ENCODE results near the gene TSKS. TPM values are rescaled to one million over a fixed set of nuclear protein-coding genes. Genes with fewer than 3 reads are reported as not detected.

Gene TSKS
- total RNA-seq, 1 experiment from 2014 or later = not detected

DNA sequence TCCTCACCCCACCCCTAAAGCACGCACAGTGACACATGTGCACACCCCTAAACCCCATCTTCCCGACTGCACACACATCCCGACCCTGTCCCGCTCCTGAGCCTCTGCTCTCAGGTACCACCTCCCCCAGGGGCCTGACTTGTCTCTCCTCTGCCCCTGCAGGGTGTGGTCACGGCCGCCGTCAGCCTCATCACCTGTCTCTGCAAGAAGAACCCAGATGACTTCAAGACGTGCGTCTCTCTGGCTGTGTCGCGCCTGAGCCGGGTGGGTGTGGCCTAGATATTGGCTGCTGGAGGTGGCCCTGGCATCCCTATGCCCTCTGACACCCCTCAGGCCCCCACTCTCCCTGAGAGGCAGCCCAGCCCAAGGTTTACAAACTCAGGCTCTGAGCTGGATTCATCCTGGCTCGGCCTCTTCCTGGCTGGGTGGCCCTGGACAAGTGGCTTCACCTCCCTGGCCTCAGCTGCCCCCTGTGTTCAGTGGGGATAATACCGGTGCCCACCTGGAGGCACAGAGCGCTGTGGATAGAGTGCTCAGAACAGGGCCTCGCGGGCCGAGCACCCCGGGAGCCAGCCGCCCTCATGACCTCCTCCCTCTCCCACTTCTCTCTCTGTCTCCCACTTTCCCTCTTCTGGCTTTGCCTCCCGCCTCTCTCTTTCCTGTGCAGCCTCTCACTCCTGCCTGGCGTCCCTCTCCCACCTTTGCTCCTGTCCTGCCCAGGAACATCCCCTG is 29.9 kb upstream of the TSKS start:
- DNase-seq = no peak
- H3K4me3 Mint-ChIP-seq (ENCODE audit: low read depth, unreplicated experiment) = no peak overlapping the region
- H3K27me3 Mint-ChIP-seq (ENCODE audit: unreplicated experiment) = no peaks in the 10 kb centered on the region
- CTCF ChIA-PET = interaction anchor here (0.6 kb wide), 2 partner anchors 47 to 50 kb away, joined by 3 read pairs; no protein-coding TSS in a partner anchor
- H3K4me1 Mint-ChIP-seq (ENCODE audit: low read depth, unreplicated experiment) = no peaks in the 10 kb centered on the region
- no peak overlapping the region for H3K27ac Mint-ChIP-seq (ENCODE audit: unreplicated experiment)
- intact Hi-C loops (cut with micrococcal nuclease; ENCODE audit: unreplicated experiment) = no loop called here
- H3K36me3 Mint-ChIP-seq (ENCODE audit: insufficient read depth, unreplicated experiment) = peaks cover 30% of the 10 kb centered on the region
- no peaks in the 10 kb centered on the region for H3K9me3 Mint-ChIP-seq (ENCODE audit: low read depth, unreplicated experiment)
- no peak for TF ChIP-seq CTCF (IDR thresholded peaks at IDR 0.05; ENCODE audit: unreplicated experiment)
- BruUV-seq (replicated peaks) = no TSS peak

DNA sequence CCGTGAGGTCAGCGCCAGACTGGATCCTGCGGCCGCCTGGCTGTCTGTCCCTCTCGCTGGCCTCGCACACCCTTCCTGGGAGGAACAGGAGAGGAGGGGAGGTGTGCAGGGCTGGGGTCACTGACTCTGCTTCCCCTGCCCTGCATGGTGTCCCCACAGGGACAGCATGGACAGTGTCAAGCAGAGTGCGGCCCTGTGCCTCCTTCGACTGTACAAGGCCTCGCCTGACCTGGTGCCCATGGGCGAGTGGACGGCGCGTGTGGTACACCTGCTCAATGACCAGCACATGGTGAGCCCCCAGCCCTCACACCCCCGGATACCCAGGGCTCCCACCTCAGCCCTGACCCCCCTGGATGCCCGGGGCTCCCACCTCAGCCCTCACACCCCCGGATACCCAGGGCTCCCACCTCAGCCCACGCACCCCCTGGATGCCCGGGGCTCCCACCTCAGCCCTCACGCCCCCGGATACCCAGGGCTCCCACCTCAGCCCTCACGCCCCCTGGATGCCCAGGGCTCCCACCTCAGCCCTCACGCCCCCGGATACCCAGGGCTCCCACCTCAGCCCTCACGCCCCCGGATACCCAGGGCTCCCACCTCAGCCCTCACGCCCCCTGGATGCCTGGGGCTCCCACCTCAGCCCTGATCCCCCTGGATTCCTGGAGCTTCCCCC is 28.8 kb upstream of the TSKS start:
- no peaks in the 10 kb centered on the region for H3K9me3 Mint-ChIP-seq (ENCODE audit: low read depth, unreplicated experiment)
- intact Hi-C loops (cut with micrococcal nuclease; ENCODE audit: unreplicated experiment) = no loop called here
- BruUV-seq (replicated peaks) = no TSS peak
- TF ChIP-seq CTCF (IDR thresholded peaks at IDR 0.05; ENCODE audit: unreplicated experiment) = no peak
- CTCF ChIA-PET = no interaction called here
- DNase-seq = no peak
- no peak overlapping the region for H3K27ac Mint-ChIP-seq (ENCODE audit: unreplicated experiment)
- H3K4me3 Mint-ChIP-seq (ENCODE audit: low read depth, unreplicated experiment) = no peak overlapping the region
- H3K36me3 Mint-ChIP-seq (ENCODE audit: insufficient read depth, unreplicated experiment) = peaks cover 26% of the 10 kb centered on the region
- H3K27me3 Mint-ChIP-seq (ENCODE audit: unreplicated experiment) = no peaks in the 10 kb centered on the region
- H3K4me1 Mint-ChIP-seq (ENCODE audit: low read depth, unreplicated experiment) = no peaks in the 10 kb centered on the region

GRCh38 chr19:49790866-49791265 is 27.8 kb upstream of the TSKS start:
- H3K36me3 Mint-ChIP-seq (ENCODE audit: insufficient read depth, unreplicated experiment) = peaks cover 32% of the 10 kb centered on the region
- BruUV-seq (replicated peaks) = no TSS peak
- intact Hi-C loops (cut with micrococcal nuclease; ENCODE audit: unreplicated experiment) = no loop called here

DNA sequence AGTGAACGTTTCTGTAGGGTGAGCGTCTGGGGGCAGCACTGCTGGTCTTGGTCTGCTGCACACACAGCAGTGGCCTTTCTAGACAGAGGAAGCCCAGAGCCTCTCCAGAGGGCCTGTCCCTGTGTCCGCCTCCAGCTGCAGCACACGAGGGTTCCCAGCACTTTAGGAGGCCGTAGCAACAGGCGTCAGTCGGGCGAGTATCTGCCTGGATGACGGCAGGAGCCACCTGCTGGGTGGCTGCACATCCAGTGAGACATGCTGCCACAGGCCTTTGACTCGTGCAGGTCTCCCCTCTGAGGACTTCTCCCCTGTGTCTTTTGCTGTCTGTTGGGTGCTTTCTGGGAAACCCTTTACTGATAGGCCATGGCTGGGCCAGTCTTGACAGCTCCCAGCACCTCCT is 25.8 kb upstream of the TSKS start:
- H3K4me1 Mint-ChIP-seq (ENCODE audit: low read depth, unreplicated experiment) = peaks cover 9% of the 10 kb centered on the region
- H3K9me3 Mint-ChIP-seq (ENCODE audit: low read depth, unreplicated experiment) = no peaks in the 10 kb centered on the region
- H3K36me3 Mint-ChIP-seq (ENCODE audit: insufficient read depth, unreplicated experiment) = peaks cover 23% of the 10 kb centered on the region
- H3K27me3 Mint-ChIP-seq (ENCODE audit: unreplicated experiment) = no peaks in the 10 kb centered on the region
- intact Hi-C loops (cut with micrococcal nuclease; ENCODE audit: unreplicated experiment) = no loop called here
- H3K27ac Mint-ChIP-seq (ENCODE audit: unreplicated experiment) = no peak overlapping the region
- no TSS peak for BruUV-seq (replicated peaks)
- no peak overlapping the region for H3K4me3 Mint-ChIP-seq (ENCODE audit: low read depth, unreplicated experiment)
- CTCF ChIA-PET = interaction anchor here (0.7 kb wide), 1 partner anchor 1993 kb away, joined by 4 read pairs; no protein-coding TSS in a partner anchor
- DNase-seq = no peak
- TF ChIP-seq CTCF (IDR thresholded peaks at IDR 0.05; ENCODE audit: unreplicated experiment) = no peak

More at GRCh38 chr19:49790866-49791265, 27.8 kb upstream of the TSKS start:
- DNase-seq = no peak
- TF ChIP-seq CTCF (IDR thresholded peaks at IDR 0.05; ENCODE audit: unreplicated experiment) = no peak
- no peak overlapping the region for H3K27ac Mint-ChIP-seq (ENCODE audit: unreplicated experiment)
- H3K4me1 Mint-ChIP-seq (ENCODE audit: low read depth, unreplicated experiment) = peaks cover 9% of the 10 kb centered on the region
- CTCF ChIA-PET = no interaction called here
- H3K4me3 Mint-ChIP-seq (ENCODE audit: low read depth, unreplicated experiment) = no peak overlapping the region
- no peaks in the 10 kb centered on the region for H3K9me3 Mint-ChIP-seq (ENCODE audit: low read depth, unreplicated experiment)
- H3K27me3 Mint-ChIP-seq (ENCODE audit: unreplicated experiment) = no peaks in the 10 kb centered on the region

Measured in Calu3 (cell line).